ENCODE results near the gene HNRNPDL.

The HNRNPDL gene

DNA sequence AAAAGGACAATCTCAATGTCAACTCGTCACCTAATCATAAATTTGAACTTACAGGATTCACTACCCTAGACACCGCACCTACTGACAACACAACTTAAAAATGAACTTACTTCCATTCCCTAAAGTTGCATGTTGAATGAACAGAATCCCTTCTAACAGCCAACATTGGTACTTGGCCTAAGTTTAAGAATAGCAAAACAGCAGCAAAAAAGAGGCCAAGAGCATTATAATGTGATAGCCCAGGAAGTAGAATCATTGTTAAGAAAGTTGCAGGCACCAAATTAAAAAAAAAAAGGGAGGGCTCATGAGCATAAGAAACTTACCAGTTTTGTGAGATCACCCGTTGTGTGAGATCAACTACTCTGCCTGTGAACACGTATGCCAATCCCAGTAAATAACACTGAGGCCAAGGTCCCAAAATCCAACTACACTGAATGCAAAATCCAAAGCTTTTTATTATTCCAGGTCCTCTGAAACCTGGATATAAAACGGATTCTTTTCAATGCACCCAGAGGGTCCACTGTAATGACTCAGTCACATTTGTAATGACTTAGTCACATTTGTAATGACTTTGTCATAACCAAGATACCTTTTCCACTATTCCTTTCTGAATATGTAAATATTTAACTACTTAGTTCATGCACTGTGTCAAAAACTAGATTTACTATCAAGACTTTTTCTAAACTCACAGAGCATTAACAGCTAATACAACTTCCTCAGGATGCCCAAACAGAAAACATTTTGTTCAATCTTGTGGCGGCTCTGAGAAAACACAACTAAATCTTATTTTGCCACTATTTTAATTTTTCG is 6.8 kb downstream of the HNRNPDL start:
- Histone ChIP-seq H3K27ac (ENCODE audit: extremely low read depth, low read depth, low read length) (no peak overlapping the region), H3K9me3 (ENCODE audit: control insufficient read depth, insufficient read depth, low read depth, low read length) (no peaks in the 10 kb centered on the region), H3K4me3 (ENCODE audit: low read depth, low read length) (no peak overlapping the region), H3K4me1 (ENCODE audit: control insufficient read depth, insufficient read depth, low read length) (no peaks in the 10 kb centered on the region), H3K36me3 (ENCODE audit: control insufficient read depth in 2 of 2, insufficient read depth in 1 of 2, low read length in 2 of 2) (peaks cover 16 to 54% of the 10 kb centered on the region in 2 experiments; a peak in 2 of 3 replicates)
- ChIA-PET POLR2A (interaction anchor here (1.0 to 1.6 kb wide), 2 partner anchors 29 to 49 kb away, joined by 3 to 5 read pairs; partner anchors contain the start of gene HNRNPD), CTCF (no interaction called here)
- no peak for TF ChIP-seq KLF9 (tag by site-specific recombination; IDR thresholded peaks at IDR 0.05; ENCODE audit: low read depth)
- TF ChIP-seq, protein P1, sequence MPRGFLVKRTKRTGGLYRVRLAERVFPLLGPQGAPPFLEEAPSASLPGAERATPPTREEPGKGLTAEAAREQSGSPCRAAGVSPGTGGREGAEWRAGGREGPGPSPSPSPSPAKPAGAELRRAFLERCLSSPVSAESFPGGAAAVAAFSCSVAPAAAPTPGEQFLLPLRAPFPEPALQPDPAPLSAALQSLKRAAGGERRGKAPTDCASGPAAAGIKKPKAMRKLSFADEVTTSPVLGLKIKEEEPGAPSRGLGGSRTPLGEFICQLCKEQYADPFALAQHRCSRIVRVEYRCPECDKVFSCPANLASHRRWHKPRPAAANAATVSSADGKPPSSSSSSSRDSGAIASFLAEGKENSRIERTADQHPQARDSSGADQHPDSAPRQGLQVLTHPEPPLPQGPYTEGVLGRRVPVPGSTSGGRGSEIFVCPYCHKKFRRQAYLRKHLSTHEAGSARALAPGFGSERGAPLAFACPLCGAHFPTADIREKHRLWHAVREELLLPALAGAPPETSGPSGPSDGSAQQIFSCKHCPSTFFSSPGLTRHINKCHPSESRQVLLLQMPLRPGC (tag by site-specific recombination; IDR thresholded peaks at IDR 0.05) = no peak
- TF ChIP-seq ZNF629 (tag by site-specific recombination; IDR thresholded peaks at IDR 0.05) = peak; percentile 28; the same call in 1 of the 2 replicates
- no peak for TF ChIP-seq IKZF3 (tag by site-specific recombination; IDR thresholded peaks at IDR 0.05)
- TF ChIP-seq ZNF174 (tag by site-specific recombination; IDR thresholded peaks at IDR 0.05) = no peak
- TF ChIP-seq, protein P2, sequence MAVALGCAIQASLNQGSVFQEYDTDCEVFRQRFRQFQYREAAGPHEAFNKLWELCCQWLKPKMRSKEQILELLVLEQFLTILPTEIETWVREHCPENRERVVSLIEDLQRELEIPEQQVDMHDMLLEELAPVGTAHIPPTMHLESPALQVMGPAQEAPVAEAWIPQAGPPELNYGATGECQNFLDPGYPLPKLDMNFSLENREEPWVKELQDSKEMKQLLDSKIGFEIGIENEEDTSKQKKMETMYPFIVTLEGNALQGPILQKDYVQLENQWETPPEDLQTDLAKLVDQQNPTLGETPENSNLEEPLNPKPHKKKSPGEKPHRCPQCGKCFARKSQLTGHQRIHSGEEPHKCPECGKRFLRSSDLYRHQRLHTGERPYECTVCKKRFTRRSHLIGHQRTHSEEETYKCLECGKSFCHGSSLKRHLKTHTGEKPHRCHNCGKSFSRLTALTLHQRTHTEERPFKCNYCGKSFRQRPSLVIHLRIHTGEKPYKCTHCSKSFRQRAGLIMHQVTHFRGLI (tag by site-specific recombination; IDR thresholded peaks at IDR 0.05) = no peak
- TF ChIP-seq, protein P3, sequence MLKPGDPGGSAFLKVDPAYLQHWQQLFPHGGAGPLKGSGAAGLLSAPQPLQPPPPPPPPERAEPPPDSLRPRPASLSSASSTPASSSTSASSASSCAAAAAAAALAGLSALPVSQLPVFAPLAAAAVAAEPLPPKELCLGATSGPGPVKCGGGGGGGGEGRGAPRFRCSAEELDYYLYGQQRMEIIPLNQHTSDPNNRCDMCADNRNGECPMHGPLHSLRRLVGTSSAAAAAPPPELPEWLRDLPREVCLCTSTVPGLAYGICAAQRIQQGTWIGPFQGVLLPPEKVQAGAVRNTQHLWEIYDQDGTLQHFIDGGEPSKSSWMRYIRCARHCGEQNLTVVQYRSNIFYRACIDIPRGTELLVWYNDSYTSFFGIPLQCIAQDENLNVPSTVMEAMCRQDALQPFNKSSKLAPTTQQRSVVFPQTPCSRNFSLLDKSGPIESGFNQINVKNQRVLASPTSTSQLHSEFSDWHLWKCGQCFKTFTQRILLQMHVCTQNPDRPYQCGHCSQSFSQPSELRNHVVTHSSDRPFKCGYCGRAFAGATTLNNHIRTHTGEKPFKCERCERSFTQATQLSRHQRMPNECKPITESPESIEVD (tag by site-specific recombination; IDR thresholded peaks at IDR 0.05) = peak; percentile 43

DNA sequence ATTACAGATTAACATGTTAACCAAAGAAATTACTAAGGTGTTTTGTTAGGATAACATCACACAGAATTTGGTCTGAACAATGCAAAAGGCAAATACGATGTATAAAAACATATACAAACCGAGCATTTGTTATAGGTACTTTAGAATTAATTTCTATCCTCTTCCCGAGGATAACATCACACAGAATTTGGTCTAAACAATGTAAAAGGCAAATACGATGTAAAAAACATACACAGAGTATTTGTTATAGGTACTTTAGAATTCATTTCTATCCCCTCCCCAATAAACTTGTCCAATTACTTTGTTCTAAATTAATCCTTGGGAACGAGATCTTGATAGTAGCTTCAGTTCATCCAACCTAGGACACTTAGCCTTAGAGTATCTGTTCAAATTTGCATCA is 7.6 kb downstream of the HNRNPDL start:
- H3K36me3 ChIP-seq (ENCODE audit: control insufficient read depth in 2 of 2, insufficient read depth in 1 of 2, low read length in 2 of 2) = peaks cover 16 to 46% of the 10 kb centered on the region in 2 experiments; a peak in 2 of 3 replicates
- H3K4me1 ChIP-seq (ENCODE audit: control insufficient read depth, insufficient read depth, low read length) = no peaks in the 10 kb centered on the region
- CTCF ChIA-PET = interaction anchor here (0.5 to 0.7 kb wide), 2 partner anchors 67 to 379 kb away, joined by 3 to 5 read pairs; no protein-coding TSS in a partner anchor
- H3K9me3 ChIP-seq (ENCODE audit: control insufficient read depth, insufficient read depth, low read depth, low read length) = no peaks in the 10 kb centered on the region
- no peak overlapping the region for H3K27ac ChIP-seq (ENCODE audit: extremely low read depth, low read depth, low read length)
- POLR2A ChIA-PET = interaction anchor here (0.5 to 1.6 kb wide), 4 partner anchors 28 to 57 kb away, joined by 3 to 10 read pairs (median 4); partner anchors contain the start of gene HNRNPD
- no peak overlapping the region for H3K4me3 ChIP-seq (ENCODE audit: low read depth, low read length)
- no peak for TF ChIP-seq ZNF350 (tag by site-specific recombination; IDR thresholded peaks at IDR 0.05)
- TF ChIP-seq, protein P4, sequence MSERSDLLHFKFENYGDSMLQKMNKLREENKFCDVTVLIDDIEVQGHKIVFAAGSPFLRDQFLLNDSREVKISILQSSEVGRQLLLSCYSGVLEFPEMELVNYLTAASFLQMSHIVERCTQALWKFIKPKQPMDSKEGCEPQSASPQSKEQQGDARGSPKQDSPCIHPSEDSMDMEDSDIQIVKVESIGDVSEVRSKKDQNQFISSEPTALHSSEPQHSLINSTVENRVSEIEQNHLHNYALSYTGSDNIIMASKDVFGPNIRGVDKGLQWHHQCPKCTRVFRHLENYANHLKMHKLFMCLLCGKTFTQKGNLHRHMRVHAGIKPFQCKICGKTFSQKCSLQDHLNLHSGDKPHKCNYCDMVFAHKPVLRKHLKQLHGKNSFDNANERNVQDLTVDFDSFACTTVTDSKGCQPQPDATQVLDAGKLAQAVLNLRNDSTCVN (tag by site-specific recombination; optimal IDR thresholded peaks at IDR 0.05) = no peak
- TF ChIP-seq, protein P5, sequence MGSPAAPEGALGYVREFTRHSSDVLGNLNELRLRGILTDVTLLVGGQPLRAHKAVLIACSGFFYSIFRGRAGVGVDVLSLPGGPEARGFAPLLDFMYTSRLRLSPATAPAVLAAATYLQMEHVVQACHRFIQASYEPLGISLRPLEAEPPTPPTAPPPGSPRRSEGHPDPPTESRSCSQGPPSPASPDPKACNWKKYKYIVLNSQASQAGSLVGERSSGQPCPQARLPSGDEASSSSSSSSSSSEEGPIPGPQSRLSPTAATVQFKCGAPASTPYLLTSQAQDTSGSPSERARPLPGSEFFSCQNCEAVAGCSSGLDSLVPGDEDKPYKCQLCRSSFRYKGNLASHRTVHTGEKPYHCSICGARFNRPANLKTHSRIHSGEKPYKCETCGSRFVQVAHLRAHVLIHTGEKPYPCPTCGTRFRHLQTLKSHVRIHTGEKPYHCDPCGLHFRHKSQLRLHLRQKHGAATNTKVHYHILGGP (tag by site-specific recombination; IDR thresholded peaks at IDR 0.05) = no peak
- no peak for TF ChIP-seq ZNF677 (tag by site-specific recombination; IDR thresholded peaks at IDR 0.05)
- no peak for TF ChIP-seq ZNF16 (tag by site-specific recombination; IDR thresholded peaks at IDR 0.05; ENCODE audit: low read depth)
- TF ChIP-seq, protein P6, sequence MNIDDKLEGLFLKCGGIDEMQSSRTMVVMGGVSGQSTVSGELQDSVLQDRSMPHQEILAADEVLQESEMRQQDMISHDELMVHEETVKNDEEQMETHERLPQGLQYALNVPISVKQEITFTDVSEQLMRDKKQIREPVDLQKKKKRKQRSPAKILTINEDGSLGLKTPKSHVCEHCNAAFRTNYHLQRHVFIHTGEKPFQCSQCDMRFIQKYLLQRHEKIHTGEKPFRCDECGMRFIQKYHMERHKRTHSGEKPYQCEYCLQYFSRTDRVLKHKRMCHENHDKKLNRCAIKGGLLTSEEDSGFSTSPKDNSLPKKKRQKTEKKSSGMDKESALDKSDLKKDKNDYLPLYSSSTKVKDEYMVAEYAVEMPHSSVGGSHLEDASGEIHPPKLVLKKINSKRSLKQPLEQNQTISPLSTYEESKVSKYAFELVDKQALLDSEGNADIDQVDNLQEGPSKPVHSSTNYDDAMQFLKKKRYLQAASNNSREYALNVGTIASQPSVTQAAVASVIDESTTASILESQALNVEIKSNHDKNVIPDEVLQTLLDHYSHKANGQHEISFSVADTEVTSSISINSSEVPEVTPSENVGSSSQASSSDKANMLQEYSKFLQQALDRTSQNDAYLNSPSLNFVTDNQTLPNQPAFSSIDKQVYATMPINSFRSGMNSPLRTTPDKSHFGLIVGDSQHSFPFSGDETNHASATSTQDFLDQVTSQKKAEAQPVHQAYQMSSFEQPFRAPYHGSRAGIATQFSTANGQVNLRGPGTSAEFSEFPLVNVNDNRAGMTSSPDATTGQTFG (tag by site-specific recombination; IDR thresholded peaks at IDR 0.05; ENCODE audit: borderline replicate concordance) = no peak
- no peak for TF ChIP-seq ZSCAN23 (tag by site-specific recombination; IDR thresholded peaks at IDR 0.05)
- TF ChIP-seq ZBTB17 (tag by site-specific recombination; IDR thresholded peaks at IDR 0.05) = no peak
- TF ChIP-seq, protein P7, sequence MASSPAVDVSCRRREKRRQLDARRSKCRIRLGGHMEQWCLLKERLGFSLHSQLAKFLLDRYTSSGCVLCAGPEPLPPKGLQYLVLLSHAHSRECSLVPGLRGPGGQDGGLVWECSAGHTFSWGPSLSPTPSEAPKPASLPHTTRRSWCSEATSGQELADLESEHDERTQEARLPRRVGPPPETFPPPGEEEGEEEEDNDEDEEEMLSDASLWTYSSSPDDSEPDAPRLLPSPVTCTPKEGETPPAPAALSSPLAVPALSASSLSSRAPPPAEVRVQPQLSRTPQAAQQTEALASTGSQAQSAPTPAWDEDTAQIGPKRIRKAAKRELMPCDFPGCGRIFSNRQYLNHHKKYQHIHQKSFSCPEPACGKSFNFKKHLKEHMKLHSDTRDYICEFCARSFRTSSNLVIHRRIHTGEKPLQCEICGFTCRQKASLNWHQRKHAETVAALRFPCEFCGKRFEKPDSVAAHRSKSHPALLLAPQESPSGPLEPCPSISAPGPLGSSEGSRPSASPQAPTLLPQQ (tag by site-specific recombination; IDR thresholded peaks at IDR 0.05) = no peak

All from HEK293 (cell line).